Panc1 (cell line): ENCODE results near the gene RIMKLB. TPM values are rescaled to one million over a fixed set of nuclear protein-coding genes. Genes with fewer than 3 reads are reported as not detected.

Experiments used
- ATAC-seq: fragments of 200-7000 bp; cut with Tn5 transposase; 2 replicates; pipeline ENCODE4 v1.9.1; 2020; ENCODE audit warnings: mild to moderate bottlenecking, moderate library complexity
- BruUV-seq: library from RNA; stranded (reverse); fragments of 400-500 nt; replicated peaks from 2 replicates; lab custom pipeline; 2021; lab: Mats Ljungman, UMichigan
- CTCF ChIA-PET: fragments of 300-600 bp; sonication (Branson Sonifier 250); formaldehyde crosslinking; loops from one replicate; lab custom pipeline; 2022; ENCODE audit warnings: antibody characterized with exemption; lab: Charles Lee
- POLR2A ChIA-PET: fragments of 300-600 bp; sonication (Branson Sonifier 250); formaldehyde crosslinking; loops from one replicate; lab custom pipeline; 2022; ENCODE audit warnings: antibody characterized with exemption; lab: Charles Lee
- DNase-seq: peaks from one replicate; pipeline ENCODE4 v3.0.0-alpha.2; 2010; ENCODE audit warnings: low read depth, low spot score
- H3K27ac ChIP-seq: 2 replicates; pipeline ENCODE4 v1.5.1; 2011; ENCODE audit warnings: mild to moderate bottlenecking, low read length, inconsistent platforms
- H3K27me3 ChIP-seq: fragments of 200-500 bp; sonication (Bioruptor generic); 2 replicates; pipeline ENCODE4 v1.6.0; 2014; ENCODE audit warnings: low read length, inconsistent platforms; ENCODE audit not compliant: control insufficient read depth, insufficient read depth
- H3K36me3 ChIP-seq: fragments of 200-500 bp; sonication (Bioruptor generic); 2 replicates; pipeline ENCODE4 v1.5.1; 2014; ENCODE audit warnings: inconsistent platforms, mild to moderate bottlenecking, low read length, moderate library complexity; ENCODE audit not compliant: control insufficient read depth, insufficient read depth
- H3K4me1 ChIP-seq: 2 replicates; pipeline ENCODE4 v1.5.1; 2011; ENCODE audit warnings: inconsistent platforms, mild to moderate bottlenecking, low read length, moderate library complexity; ENCODE audit not compliant: control insufficient read depth, insufficient read depth
- H3K4me3 ChIP-seq, 2 experiments: 2 replicates each; pipeline ENCODE4 v1.5.1; 2011 to 2012; ENCODE audit warnings: low read depth in 2 of 2, low read length in 2 of 2, mild to moderate bottlenecking in 2 of 2, inconsistent platforms in 1 of 2, moderate library complexity in 1 of 2
- H3K9me3 ChIP-seq: fragments of 200-500 bp; sonication (Bioruptor generic); 2 replicates; pipeline ENCODE4 v1.5.1; 2014; ENCODE audit warnings: low read depth, mild to moderate bottlenecking, inconsistent platforms, low read length, moderate library complexity; ENCODE audit not compliant: control insufficient read depth, insufficient read depth
- CTCF ChIP-seq: fragments of 450-650 bp; IDR thresholded peaks from 2 replicates; pipeline ENCODE4 v1.5.1; 2017; ENCODE audit warnings: mild to moderate bottlenecking
- POLR2AphosphoS5 ChIP-seq: IDR thresholded peaks from 2 replicates; pipeline ENCODE4 v1.6.1; 2012; ENCODE audit warnings: mild to moderate bottlenecking, low read depth, low read length, moderate library complexity
- SIN3A ChIP-seq: IDR thresholded peaks from 2 replicates; pipeline ENCODE4 v1.6.1; 2012; ENCODE audit warnings: low read depth, mild to moderate bottlenecking, low read length, moderate library complexity, borderline replicate concordance; ENCODE audit not compliant: insufficient read depth
- TCF7L2 ChIP-seq: IDR thresholded peaks from 2 replicates; pipeline ENCODE4 v1.6.1; 2011; ENCODE audit warnings: mild to moderate bottlenecking, low read depth, low read length, inconsistent platforms
- in situ Hi-C: cut with HindIII; loops from 2 replicates; pipeline ENCODE4 v1.10.0; 2016; ENCODE audit warnings: low sequenced_read_pairs, low pct_unique_long_range_greater_than_20kb
- intact Hi-C: fragments of 100-400 bp; cut with micrococcal nuclease; formaldehyde crosslinking; loops from one replicate; pipeline ENCODE4 v1.10.0; 2022; ENCODE audit not compliant: unreplicated experiment
- total RNA-seq: library from RNA; stranded (reverse); gene quantifications from one replicate; pipeline ENCODE4 v1.2.1, GENCODE V29; 2021; ENCODE audit not compliant: unreplicated experiment
- TF ChIP-seq, protein P1 (sequence below), 2 experiments: IDR thresholded peaks; 2 replicates each; pipeline ENCODE4 v1.6.1; 2011 to 2012; ENCODE audit warnings: low read depth in 2 of 2, control low read depth in 1 of 2, low read length in 1 of 2, mild to moderate bottlenecking in 1 of 2, moderate library complexity in 1 of 2; ENCODE audit not compliant: insufficient read depth in 1 of 2

Gene RIMKLB
- total RNA-seq, 1 experiment from 2014 or later: 17.1 TPM

DNA sequence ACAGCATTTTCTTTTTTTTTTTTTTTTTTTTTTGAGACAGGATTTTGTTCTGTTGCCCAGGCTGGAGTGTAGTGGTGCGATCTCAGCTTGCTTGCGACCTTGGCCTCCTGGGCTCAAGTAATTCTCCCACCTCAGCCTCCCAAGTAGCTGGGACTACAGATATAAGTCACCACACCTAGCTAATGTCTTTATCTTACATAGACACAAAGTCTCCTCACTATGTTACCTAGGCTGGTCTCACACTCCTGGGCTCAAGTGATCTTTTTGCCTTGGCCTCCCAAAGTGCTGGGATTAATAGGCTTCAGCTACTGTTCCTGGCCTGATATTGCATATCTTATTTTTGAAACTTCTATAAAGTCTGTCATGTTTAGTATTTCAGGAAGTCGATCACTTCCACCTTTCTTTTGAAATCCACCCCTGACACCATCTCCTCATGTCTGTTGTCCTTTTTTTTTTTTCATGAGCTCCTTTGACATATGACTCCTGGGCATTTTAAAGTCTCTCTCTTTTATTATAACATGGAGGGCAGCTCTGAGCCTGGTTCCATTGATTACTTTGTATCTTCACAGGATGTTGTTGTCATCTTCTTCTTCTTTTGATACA lies 118.8 kb downstream of the RIMKLB start:
- CTCF ChIA-PET: no interaction called here

DNA sequence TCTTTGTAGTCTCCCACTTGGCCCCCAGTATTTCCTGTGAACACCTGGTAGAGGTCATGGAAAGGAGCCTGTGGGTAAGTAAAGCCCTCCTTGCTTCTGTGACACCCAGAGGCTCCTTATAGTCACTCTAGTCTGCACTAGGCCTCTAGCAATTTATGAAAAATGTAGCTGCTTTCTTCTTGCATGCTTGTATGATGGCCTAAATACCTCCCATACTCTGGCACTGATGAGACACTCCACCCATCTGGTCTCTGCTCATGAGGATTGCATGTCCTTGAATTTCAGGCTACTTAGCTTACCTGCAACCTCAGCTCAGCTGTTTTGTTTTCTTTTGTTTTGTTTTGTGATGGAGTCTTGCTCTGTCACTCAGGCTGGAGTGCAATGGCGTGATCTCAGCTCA lies 120.1 kb downstream of the RIMKLB start:
- TF ChIP-seq CTCF (no peak), POLR2AphosphoS5 (no peak)
- TF ChIP-seq, protein P1, sequence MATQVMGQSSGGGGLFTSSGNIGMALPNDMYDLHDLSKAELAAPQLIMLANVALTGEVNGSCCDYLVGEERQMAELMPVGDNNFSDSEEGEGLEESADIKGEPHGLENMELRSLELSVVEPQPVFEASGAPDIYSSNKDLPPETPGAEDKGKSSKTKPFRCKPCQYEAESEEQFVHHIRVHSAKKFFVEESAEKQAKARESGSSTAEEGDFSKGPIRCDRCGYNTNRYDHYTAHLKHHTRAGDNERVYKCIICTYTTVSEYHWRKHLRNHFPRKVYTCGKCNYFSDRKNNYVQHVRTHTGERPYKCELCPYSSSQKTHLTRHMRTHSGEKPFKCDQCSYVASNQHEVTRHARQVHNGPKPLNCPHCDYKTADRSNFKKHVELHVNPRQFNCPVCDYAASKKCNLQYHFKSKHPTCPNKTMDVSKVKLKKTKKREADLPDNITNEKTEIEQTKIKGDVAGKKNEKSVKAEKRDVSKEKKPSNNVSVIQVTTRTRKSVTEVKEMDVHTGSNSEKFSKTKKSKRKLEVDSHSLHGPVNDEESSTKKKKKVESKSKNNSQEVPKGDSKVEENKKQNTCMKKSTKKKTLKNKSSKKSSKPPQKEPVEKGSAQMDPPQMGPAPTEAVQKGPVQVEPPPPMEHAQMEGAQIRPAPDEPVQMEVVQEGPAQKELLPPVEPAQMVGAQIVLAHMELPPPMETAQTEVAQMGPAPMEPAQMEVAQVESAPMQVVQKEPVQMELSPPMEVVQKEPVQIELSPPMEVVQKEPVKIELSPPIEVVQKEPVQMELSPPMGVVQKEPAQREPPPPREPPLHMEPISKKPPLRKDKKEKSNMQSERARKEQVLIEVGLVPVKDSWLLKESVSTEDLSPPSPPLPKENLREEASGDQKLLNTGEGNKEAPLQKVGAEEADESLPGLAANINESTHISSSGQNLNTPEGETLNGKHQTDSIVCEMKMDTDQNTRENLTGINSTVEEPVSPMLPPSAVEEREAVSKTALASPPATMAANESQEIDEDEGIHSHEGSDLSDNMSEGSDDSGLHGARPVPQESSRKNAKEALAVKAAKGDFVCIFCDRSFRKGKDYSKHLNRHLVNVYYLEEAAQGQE (IDR thresholded peaks at IDR 0.05; ENCODE audit: insufficient read depth in 1 of 2, low read depth in 2 of 2, low read length in 1 of 2): no peak
- no peaks in the 10 kb centered on the region for H3K9me3 ChIP-seq
- H3K36me3 ChIP-seq: no peaks in the 10 kb centered on the region
- intact Hi-C loops (no loop called here), in situ Hi-C loops (no loop called here)
- H3K4me1 ChIP-seq: no peaks in the 10 kb centered on the region
- BruUV-seq: no TSS peak
- H3K4me3 ChIP-seq: no peak overlapping the region
- no peak overlapping the region for H3K27ac ChIP-seq
- no peak for ATAC-seq
- CTCF ChIA-PET: no interaction called here
- POLR2A ChIA-PET: no interaction called here
- no peaks in the 10 kb centered on the region for H3K27me3 ChIP-seq
- no peak for DNase-seq

More for the DNA sequence above, 118.8 kb downstream of the RIMKLB start:
- H3K27me3 ChIP-seq: no peaks in the 10 kb centered on the region
- in situ Hi-C loops (no loop called here), intact Hi-C loops (no loop called here)
- no peak overlapping the region for H3K4me3 ChIP-seq
- no peaks in the 10 kb centered on the region for H3K4me1 ChIP-seq
- no peak overlapping the region for H3K27ac ChIP-seq
- POLR2A ChIA-PET: interaction anchor here (0.6 kb wide), 1 partner anchor 37 kb away, joined by 4 read pairs; no protein-coding TSS in a partner anchor
- no peaks in the 10 kb centered on the region; the same call in 1 of the 2 replicates for H3K36me3 ChIP-seq
- BruUV-seq: no TSS peak
- no peak for DNase-seq
- ATAC-seq: no peak
- H3K9me3 ChIP-seq: no peaks in the 10 kb centered on the region
- TF ChIP-seq SIN3A (no peak), CTCF (no peak), POLR2AphosphoS5 (no peak), TCF7L2 (no peak)
- TF ChIP-seq, protein P1 (IDR thresholded peaks at IDR 0.05; ENCODE audit: insufficient read depth in 1 of 2, low read depth in 2 of 2, low read length in 1 of 2): no peak
